ENCODE results near the gene ELMO2.

ELMO2 gene

DNA sequence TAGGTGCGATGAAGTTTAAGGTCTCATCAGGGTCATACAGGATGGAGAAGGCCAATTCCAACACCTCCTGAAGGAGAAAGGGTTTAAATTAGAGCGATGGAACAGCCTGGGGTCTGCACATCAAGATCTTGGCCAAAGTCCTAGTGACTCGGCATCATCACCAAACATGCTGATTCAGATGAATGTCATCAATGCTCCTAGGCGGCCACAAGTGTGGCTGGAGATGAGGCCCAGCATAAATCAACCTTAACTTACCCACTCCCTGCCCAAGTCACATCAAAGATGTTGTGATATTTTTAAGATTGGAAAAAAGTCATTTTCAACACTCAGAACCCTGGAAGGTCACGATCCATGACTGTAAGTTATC lies 37.5 kb downstream of the ELMO2 start:
- Histone ChIP-seq H3K9ac (ENCODE audit: low read depth in 1 of 2, low read length in 2 of 2) (no peak overlapping the region), H3K27ac (ENCODE audit: low read depth in 2 of 2, low read length in 2 of 2) (no peak overlapping the region), H3K4me1 (ENCODE audit: control insufficient read depth in 2 of 2, insufficient read depth in 2 of 2, low read length in 2 of 2) (peaks cover 4 to 6% of the 10 kb centered on the region in 2 donors), H3K36me3 (ENCODE audit: control insufficient read depth in 2 of 2, insufficient read depth in 2 of 2, low read length in 2 of 2) (peaks cover 52 to 68% of the 10 kb centered on the region in 2 donors), H3K9me3 (ENCODE audit: control insufficient read depth in 2 of 2, low read length in 2 of 2) (no peaks in the 10 kb centered on the region), H3K27me3 (ENCODE audit: control insufficient read depth in 2 of 2, insufficient read depth in 2 of 2, low read length in 2 of 2) (no peaks in the 10 kb centered on the region), H3K4me3 (ENCODE audit: low read length in 2 of 2) (no peak overlapping the region)

DNA sequence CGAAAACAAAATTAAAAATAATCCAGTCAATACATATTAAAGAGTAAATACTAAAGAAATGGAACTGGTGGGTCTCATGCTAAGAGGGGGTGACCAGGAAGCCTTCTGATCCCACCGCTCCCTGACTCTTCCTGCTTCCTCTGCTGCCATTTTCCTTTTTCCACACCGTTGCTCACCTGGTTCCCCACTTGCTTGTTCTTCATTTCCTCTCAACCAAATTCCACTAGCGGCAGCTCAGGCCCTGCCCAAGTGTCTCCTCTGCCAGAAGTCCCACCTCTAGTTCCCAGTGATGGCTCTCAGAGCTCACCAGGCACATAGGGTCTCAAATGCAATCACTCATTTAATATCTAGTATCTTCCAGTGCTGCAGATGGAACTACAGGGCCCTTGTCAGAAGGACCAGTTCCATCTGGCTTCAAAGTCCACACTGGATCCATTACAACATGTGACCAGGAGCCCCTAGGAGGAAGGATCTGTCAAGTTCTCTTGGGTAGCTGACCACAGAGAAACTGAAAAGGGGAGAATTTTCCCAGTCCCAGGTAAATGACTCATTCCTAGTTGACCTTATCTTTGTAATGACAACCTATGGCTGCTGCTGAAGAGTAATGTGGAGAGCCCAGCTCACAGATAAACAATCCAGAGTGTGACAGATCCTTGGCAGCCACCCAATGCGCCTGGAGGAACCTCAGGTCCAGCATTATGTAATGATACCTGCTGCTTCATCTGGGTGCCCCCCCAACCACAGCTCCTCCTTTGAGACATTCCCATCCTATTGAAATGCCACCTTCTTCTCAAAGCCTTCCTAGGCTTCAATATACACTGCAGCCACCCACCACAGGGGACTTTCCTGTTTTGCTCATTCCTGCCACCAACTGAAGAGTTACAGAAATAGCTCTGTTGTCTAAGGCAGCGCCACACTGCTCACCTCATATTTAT lies 38.2 kb downstream of the ELMO2 start:
- H3K36me3 ChIP-seq (ENCODE audit: control insufficient read depth in 2 of 2, insufficient read depth in 2 of 2, low read length in 2 of 2), result peaks cover 48 to 62% of the 10 kb centered on the region in 2 donors

DNA sequence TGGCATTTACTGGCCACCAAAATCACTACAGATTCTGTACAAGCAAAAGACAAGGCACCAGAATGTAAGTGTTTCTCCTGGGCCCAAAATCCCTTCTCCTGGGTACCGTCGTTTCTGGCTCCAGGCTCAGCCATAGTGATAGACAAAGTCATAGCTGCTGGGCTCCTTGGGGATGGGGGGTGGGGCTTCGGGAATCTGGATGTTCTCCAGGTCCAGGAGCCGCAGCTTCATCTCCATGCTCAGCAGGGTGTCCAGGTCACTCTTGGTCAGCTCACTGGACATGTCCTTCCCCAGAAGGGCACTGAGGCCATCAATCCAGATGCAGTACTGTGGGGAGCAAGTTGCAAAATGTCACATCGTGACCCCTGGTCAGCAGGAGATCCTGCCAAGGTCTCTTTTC lies 39.2 kb downstream of the ELMO2 start:
- H3K4me1 ChIP-seq (ENCODE audit: control insufficient read depth in 2 of 2, insufficient read depth in 2 of 2, low read length in 2 of 2), result peaks cover 13 to 17% of the 10 kb centered on the region in 2 donors
- no peak overlapping the region for H3K9ac ChIP-seq (ENCODE audit: low read depth in 1 of 2, low read length in 2 of 2)
- H3K4me3 ChIP-seq (ENCODE audit: low read length in 2 of 2), result no peak overlapping the region
- H3K9me3 ChIP-seq (ENCODE audit: control insufficient read depth in 2 of 2, low read length in 2 of 2), result no peaks in the 10 kb centered on the region
- no peak overlapping the region for H3K27ac ChIP-seq (ENCODE audit: low read depth in 2 of 2, low read length in 2 of 2)
- H3K27me3 ChIP-seq (ENCODE audit: control insufficient read depth in 2 of 2, insufficient read depth in 2 of 2, low read length in 2 of 2), result no peaks in the 10 kb centered on the region
- peaks cover 42 to 56% of the 10 kb centered on the region in 2 donors for H3K36me3 ChIP-seq (ENCODE audit: control insufficient read depth in 2 of 2, insufficient read depth in 2 of 2, low read length in 2 of 2)

More for the DNA sequence above, 38.2 kb downstream of the ELMO2 start:
- Histone ChIP-seq H3K9ac (ENCODE audit: low read depth in 1 of 2, low read length in 2 of 2) (no peak overlapping the region), H3K27ac (ENCODE audit: low read depth in 2 of 2, low read length in 2 of 2) (no peak overlapping the region), H3K4me1 (ENCODE audit: control insufficient read depth in 2 of 2, insufficient read depth in 2 of 2, low read length in 2 of 2) (peaks cover 7 to 9% of the 10 kb centered on the region in 2 donors), H3K4me3 (ENCODE audit: low read length in 2 of 2) (no peak overlapping the region), H3K9me3 (ENCODE audit: control insufficient read depth in 2 of 2, low read length in 2 of 2) (no peaks in the 10 kb centered on the region), H3K27me3 (ENCODE audit: control insufficient read depth in 2 of 2, insufficient read depth in 2 of 2, low read length in 2 of 2) (no peaks in the 10 kb centered on the region)

DNA sequence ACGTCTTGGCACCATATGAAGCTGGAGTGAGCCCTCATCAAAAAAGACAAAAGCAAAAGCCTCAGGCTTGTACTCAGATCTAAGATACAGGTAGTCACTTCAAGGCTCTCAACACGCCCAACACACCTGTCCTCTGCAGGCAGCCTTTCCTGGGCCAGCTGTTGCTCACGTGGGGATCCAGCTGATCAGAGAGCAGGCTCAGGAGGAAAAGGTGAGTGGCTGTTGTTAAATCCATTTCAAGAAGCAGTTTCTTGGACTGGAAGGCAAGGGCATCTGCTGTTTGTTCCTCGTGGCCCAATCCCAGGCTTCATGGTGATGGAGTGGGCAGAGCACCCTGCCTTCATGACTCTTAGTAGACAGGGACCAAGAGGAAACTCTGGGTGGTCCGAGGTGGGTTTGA lies 39.6 kb downstream of the ELMO2 start:
- Histone ChIP-seq H3K4me1 (ENCODE audit: control insufficient read depth in 2 of 2, insufficient read depth in 2 of 2, low read length in 2 of 2) (peaks cover 17 to 19% of the 10 kb centered on the region in 2 donors), H3K27ac (ENCODE audit: low read depth in 2 of 2, low read length in 2 of 2) (no peak overlapping the region), H3K27me3 (ENCODE audit: control insufficient read depth in 2 of 2, insufficient read depth in 2 of 2, low read length in 2 of 2) (no peaks in the 10 kb centered on the region), H3K9me3 (ENCODE audit: control insufficient read depth in 2 of 2, low read length in 2 of 2) (no peaks in the 10 kb centered on the region), H3K36me3 (ENCODE audit: control insufficient read depth in 2 of 2, insufficient read depth in 2 of 2, low read length in 2 of 2) (peaks cover 38 to 53% of the 10 kb centered on the region in 2 donors), H3K4me3 (ENCODE audit: low read length in 2 of 2) (no peak overlapping the region), H3K9ac (ENCODE audit: low read depth in 1 of 2, low read length in 2 of 2) (no peak overlapping the region)

DNA sequence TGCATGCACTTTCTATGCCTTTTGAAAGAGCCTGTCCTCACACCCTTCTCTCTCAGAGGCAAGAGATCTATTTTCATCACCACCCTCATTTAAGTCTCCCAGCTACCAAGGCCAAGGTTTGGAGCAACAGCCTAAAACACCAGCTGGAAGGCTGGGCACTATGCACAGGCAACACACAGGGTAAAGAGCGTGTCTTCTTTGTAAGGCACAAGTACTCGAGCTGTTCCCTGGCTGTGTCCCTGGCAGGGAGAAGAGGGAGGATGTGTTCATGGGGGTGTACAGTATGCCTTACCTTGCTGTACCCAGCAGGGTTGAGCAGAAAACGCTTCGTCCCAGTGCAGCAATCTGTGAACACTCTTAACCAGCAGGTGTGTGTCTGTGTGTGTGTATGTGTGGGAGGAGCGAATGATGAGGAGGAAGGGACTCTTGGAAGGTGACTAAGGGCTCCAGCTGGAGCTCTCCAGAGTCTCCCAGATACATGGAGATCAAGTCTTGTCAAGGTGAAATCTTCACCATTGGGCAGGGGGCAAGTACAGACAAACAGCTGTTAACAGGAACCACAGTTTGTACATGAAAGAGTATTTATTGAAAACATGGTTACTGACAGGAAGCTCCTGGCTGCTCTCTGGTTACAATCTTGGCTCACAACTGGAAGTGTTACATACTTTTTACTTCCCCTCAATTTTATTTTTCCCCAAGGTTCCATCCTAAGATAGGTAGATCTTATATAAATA lies 40.8 kb downstream of the ELMO2 start:
- no peak overlapping the region for H3K27ac ChIP-seq (ENCODE audit: low read depth in 2 of 2, low read length in 2 of 2)
- no peaks in the 10 kb centered on the region for H3K27me3 ChIP-seq (ENCODE audit: control insufficient read depth in 2 of 2, insufficient read depth in 2 of 2, low read length in 2 of 2)
- peak overlapping the region in 1 of 2 donors; percentile 76 for H3K4me3 ChIP-seq (ENCODE audit: low read length in 2 of 2)
- no peak overlapping the region for H3K9ac ChIP-seq (ENCODE audit: low read depth in 1 of 2, low read length in 2 of 2)
- peaks cover 19 to 21% of the 10 kb centered on the region in 2 donors for H3K4me1 ChIP-seq (ENCODE audit: control insufficient read depth in 2 of 2, insufficient read depth in 2 of 2, low read length in 2 of 2)
- peaks cover 27 to 45% of the 10 kb centered on the region in 2 donors for H3K36me3 ChIP-seq (ENCODE audit: control insufficient read depth in 2 of 2, insufficient read depth in 2 of 2, low read length in 2 of 2)
- no peaks in the 10 kb centered on the region for H3K9me3 ChIP-seq (ENCODE audit: control insufficient read depth in 2 of 2, low read length in 2 of 2)

DNA sequence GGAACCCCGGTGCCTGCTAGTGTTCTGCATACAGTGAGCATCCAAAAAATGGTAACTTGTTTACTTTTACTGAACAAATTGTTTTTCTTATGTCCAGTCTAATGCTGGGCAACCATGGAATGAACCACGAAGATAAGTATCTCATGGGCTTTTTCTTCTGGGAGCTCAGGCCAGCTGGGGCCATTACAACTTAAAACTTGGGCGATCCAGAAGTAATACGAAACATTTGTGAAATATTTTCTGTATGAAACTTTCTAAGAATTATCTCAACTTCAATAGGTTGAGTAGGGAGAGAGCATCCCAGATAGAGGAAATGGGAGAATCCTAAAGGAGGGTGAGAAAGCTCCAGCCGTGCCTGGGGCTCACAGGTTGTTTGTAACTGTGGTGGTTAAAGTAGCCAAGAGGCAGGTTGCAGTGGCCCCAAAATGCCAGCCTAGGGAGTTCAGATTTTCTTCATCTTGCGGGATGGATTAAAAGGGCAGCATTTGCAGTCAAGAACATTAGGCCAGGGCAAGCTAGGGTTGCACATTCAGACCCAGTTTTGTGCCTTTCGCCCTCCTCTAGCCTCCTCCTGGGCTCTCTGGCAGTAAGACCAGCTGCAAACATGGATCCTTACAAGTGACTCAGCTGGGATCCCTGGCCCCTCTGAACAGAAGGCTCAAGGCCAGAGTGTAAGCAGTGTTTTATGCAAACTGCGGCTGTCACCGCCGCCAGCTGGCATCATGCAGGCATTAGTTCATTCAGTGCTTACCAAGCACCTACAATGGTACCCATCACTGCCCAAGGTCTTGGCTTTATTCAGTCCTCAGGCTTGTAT lies 41.5 kb downstream of the ELMO2 start:
- Histone ChIP-seq H3K36me3 (ENCODE audit: control insufficient read depth in 2 of 2, insufficient read depth in 2 of 2, low read length in 2 of 2) (peaks cover 22 to 38% of the 10 kb centered on the region in 2 donors), H3K9ac (ENCODE audit: low read depth in 1 of 2, low read length in 2 of 2) (no peak overlapping the region), H3K9me3 (ENCODE audit: control insufficient read depth in 2 of 2, low read length in 2 of 2) (no peaks in the 10 kb centered on the region), H3K4me3 (ENCODE audit: low read length in 2 of 2) (peak overlapping the region; percentile 76 to 94), H3K27ac (ENCODE audit: low read depth in 2 of 2, low read length in 2 of 2) (peak overlapping the region; percentile 36 to 99), H3K4me1 (ENCODE audit: control insufficient read depth in 2 of 2, insufficient read depth in 2 of 2, low read length in 2 of 2) (peaks cover 19 to 21% of the 10 kb centered on the region in 2 donors), H3K27me3 (ENCODE audit: control insufficient read depth in 2 of 2, insufficient read depth in 2 of 2, low read length in 2 of 2) (no peaks in the 10 kb centered on the region)

DNA sequence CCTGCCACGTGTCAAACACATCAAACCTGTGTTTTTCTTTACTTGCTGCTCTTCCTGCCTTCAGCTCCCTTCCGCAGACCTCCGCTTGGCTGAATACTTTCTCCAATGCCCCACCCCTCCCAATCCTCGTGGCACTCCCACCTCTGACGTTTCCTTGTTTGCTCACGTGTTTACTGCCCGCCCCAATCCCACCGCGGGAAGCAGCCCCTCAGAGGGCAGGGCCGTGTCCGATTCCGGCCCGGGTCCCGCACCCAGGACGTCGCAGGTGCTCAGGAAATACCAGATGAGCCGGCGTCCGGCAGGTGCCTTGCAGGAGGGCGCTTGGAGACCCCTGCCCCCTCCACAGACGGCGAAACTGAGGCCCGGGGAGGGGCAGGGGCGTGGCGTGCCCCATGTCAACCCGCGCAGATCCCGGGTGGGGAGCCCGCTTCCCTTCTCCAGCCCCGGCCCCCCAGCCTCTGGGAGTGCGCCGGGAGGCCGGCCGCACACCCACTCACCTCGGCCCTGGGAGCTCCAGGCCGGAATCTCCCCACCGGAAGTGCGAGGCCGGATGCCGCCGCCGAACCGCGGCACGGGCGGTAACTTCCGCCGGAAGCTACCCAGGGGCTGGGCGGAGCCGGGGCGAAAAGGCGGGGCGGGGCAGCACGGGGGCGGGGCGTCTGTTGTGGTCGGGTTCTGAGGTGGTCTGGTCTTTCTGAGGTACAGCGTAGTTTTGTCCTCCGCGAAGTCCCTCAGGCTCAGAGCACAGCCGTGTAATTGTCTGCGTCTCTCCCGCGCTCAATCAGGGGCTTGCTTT lies 42.3 kb downstream of the ELMO2 start:
- Histone ChIP-seq H3K4me1 (ENCODE audit: control insufficient read depth in 2 of 2, insufficient read depth in 2 of 2, low read length in 2 of 2) (peaks cover 19 to 21% of the 10 kb centered on the region in 2 donors), H3K36me3 (ENCODE audit: control insufficient read depth in 2 of 2, insufficient read depth in 2 of 2, low read length in 2 of 2) (peaks cover 18 to 38% of the 10 kb centered on the region in 2 donors)

DNA sequence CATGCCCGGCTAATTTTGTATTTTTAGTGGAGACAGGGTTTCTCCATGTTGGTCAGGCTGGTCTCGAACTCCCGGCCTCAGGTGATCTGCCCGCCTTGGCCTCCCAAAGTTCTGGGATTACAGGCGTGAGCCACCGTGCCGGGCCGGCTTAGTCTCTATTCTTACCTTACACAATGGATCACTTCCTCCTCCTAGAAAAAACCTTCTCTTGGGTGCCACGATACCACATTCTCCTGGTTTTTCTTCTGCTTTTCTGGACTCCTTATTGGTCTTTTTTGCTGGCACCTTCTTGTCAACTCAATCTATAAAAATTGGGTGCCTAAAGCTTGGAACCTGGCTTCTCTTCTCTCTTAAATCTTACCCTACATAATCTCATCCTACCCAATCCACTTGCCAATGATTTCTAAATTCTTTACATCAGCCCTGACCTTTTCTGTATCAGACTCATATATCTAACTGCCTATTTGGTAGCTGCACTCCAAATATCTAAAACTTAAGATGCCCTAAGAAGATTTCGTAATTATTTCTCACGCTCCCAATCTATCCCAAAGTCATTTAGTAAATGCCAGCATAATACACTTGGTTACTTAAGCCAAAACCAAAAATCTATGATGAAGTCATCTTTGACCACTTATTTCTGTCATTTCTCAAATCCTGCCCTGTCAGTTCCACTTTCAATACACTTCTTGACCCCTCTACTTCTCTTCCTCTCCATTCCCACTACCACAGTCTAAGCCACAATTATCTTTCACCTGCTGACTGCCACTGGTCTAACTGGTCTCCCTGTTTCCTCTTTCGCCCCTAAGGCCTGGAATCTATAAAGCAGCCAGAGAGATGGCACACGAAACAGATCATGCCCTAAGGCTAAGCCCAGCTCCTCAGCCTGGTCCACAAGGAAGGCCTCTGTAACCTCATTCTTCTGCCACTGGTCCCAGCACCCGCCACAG lies 43.2 kb downstream of the ELMO2 start:
- Histone ChIP-seq H3K9me3 (ENCODE audit: control insufficient read depth in 2 of 2, low read length in 2 of 2) (no peaks in the 10 kb centered on the region), H3K4me3 (ENCODE audit: low read length in 2 of 2) (peak overlapping the region; percentile 85 to 94), H3K36me3 (ENCODE audit: control insufficient read depth in 2 of 2, insufficient read depth in 2 of 2, low read length in 2 of 2) (peaks cover 12 to 32% of the 10 kb centered on the region in 2 donors), H3K27ac (ENCODE audit: low read depth in 2 of 2, low read length in 2 of 2) (peak overlapping the region; percentile 94 to 99), H3K4me1 (ENCODE audit: control insufficient read depth in 2 of 2, insufficient read depth in 2 of 2, low read length in 2 of 2) (peaks cover 19 to 21% of the 10 kb centered on the region in 2 donors), H3K27me3 (ENCODE audit: control insufficient read depth in 2 of 2, insufficient read depth in 2 of 2, low read length in 2 of 2) (no peaks in the 10 kb centered on the region), H3K9ac (ENCODE audit: low read depth in 1 of 2, low read length in 2 of 2) (peak overlapping the region; percentile 96 to 97)

More for the DNA sequence above, 42.3 kb downstream of the ELMO2 start:
- H3K9ac ChIP-seq (ENCODE audit: low read depth in 1 of 2, low read length in 2 of 2), result peak overlapping the region; percentile 96 to 97
- peak overlapping the region; percentile 94 to 99 for H3K27ac ChIP-seq (ENCODE audit: low read depth in 2 of 2, low read length in 2 of 2)
- H3K9me3 ChIP-seq (ENCODE audit: control insufficient read depth in 2 of 2, low read length in 2 of 2), result no peaks in the 10 kb centered on the region
- H3K4me3 ChIP-seq (ENCODE audit: low read length in 2 of 2), result peak overlapping the region; percentile 85 to 94
- H3K27me3 ChIP-seq (ENCODE audit: control insufficient read depth in 2 of 2, insufficient read depth in 2 of 2, low read length in 2 of 2), result no peaks in the 10 kb centered on the region

Data from mucosa of rectum (tissue), 2 donors.